ENCODE data around the gene AP2A1. TPM values are rescaled to one million over a fixed set of nuclear protein-coding genes. Genes with fewer than 3 reads are reported as not detected.

Gene AP2A1
- total RNA-seq, 1 experiment from 2014 or later: 119 TPM

- no peaks in the 10 kb centered on the region; the same call in 1 of the 2 replicates for H3K27me3 Mint-ChIP-seq (ENCODE audit: low read depth)
- ATAC-seq: no peak
- ChIA-PET CTCF (interaction anchor here (0.6 kb wide), 1 partner anchor 1687 kb away, joined by 3 read pairs; no protein-coding TSS in a partner anchor), POLR2A (no interaction called here)
- no peak overlapping the region for H3K4me3 Mint-ChIP-seq
- no peak for DNase-seq (ENCODE audit: low spot score)
- 0 out of 2 replicates have a peak overlapping the region, but pooled peaks have one; percentile 19 for H3K27ac Mint-ChIP-seq
- H3K4me1 Mint-ChIP-seq: peaks cover 17% of the 10 kb centered on the region
- no peaks in the 10 kb centered on the region for H3K9me3 Mint-ChIP-seq
- no peak for TF ChIP-seq SMAD3 (CRISPR knock-in tag; IDR thresholded peaks at IDR 0.05; ENCODE audit: borderline replicate concordance)
- TF ChIP-seq ZNF532 (CRISPR knock-in tag; IDR thresholded peaks at IDR 0.05; ENCODE audit: borderline replicate concordance): no peak
- no peak for TF ChIP-seq MXD4 (CRISPR knock-in tag; IDR thresholded peaks at IDR 0.05; ENCODE audit: borderline replicate concordance)
- peaks cover 3% of the 10 kb centered on the region; the same call in 1 of the 2 replicates for H3K36me3 Mint-ChIP-seq
These were observed 3.7 kb downstream of the AP2A1 start for GRCh38 chr19:49770529-49770928.

GRCh38 chr19:49771674-49772139, 4.9 kb downstream of the AP2A1 start:
- peaks cover 3% of the 10 kb centered on the region; the same call in 1 of the 2 replicates for H3K36me3 Mint-ChIP-seq
- peak overlapping the region; percentile 92 for H3K27ac Mint-ChIP-seq
- no peak for TF ChIP-seq E2F1 (CRISPR knock-in tag; IDR thresholded peaks at IDR 0.05)
- no peak for TF ChIP-seq CREB1 (CRISPR knock-in tag; IDR thresholded peaks at IDR 0.05)
- no peak for TF ChIP-seq ZNF121 (CRISPR knock-in tag; IDR thresholded peaks at IDR 0.05)
- no peak for TF ChIP-seq GTF2I (CRISPR knock-in tag; conservative IDR thresholded peaks at IDR 0.05)
- no peak for TF ChIP-seq FOXJ3 (CRISPR knock-in tag; IDR thresholded peaks at IDR 0.05; ENCODE audit: borderline replicate concordance)
- TF ChIP-seq E2F5 (CRISPR knock-in tag; IDR thresholded peaks at IDR 0.05): no peak
- TF ChIP-seq RORB (CRISPR knock-in tag; IDR thresholded peaks at IDR 0.05): no peak
- H3K4me3 Mint-ChIP-seq: no peak overlapping the region
- ATAC-seq (no peak), DNase-seq (ENCODE audit: low spot score) (no peak)
- peaks cover 14% of the 10 kb centered on the region for H3K4me1 Mint-ChIP-seq
- CTCF ChIA-PET: interaction anchor here (0.7 to 1.4 kb wide), 6 partner anchors 31 to 441 kb away, joined by 3 to 6 read pairs (median 4); no protein-coding TSS in a partner anchor
- POLR2A ChIA-PET: interaction anchor here (0.6 kb wide), 1 partner anchor 13 kb away, joined by 5 read pairs; no protein-coding TSS in a partner anchor
- H3K9me3 Mint-ChIP-seq: no peaks in the 10 kb centered on the region
- H3K27me3 Mint-ChIP-seq (ENCODE audit: low read depth): no peaks in the 10 kb centered on the region

GRCh38 chr19:49772850-49773432, 6.1 kb downstream of the AP2A1 start:
- peaks cover 7% of the 10 kb centered on the region for H3K4me1 Mint-ChIP-seq
- ChIA-PET CTCF (no interaction called here), POLR2A (no interaction called here)
- no peak for DNase-seq (ENCODE audit: low spot score)
- no peaks in the 10 kb centered on the region for H3K9me3 Mint-ChIP-seq
- peak overlapping the region; percentile 70 for H3K27ac Mint-ChIP-seq
- peaks cover 3% of the 10 kb centered on the region; the same call in 1 of the 2 replicates for H3K36me3 Mint-ChIP-seq
- no peak overlapping the region for H3K4me3 Mint-ChIP-seq
- H3K27me3 Mint-ChIP-seq (ENCODE audit: low read depth): no peaks in the 10 kb centered on the region
- no peak; the same call in 1 of the 2 replicates for ATAC-seq
- no peak for TF ChIP-seq RORB (CRISPR knock-in tag; IDR thresholded peaks at IDR 0.05)
- TF ChIP-seq ZNF138 (CRISPR knock-in tag; conservative IDR thresholded peaks at IDR 0.05): no peak
- no peak for TF ChIP-seq ELF4 (CRISPR knock-in tag; IDR thresholded peaks at IDR 0.05; ENCODE audit: low read depth)
- TF ChIP-seq FOXK1 (CRISPR knock-in tag; IDR thresholded peaks at IDR 0.05): no peak
- TF ChIP-seq USF1 (CRISPR knock-in tag; IDR thresholded peaks at IDR 0.05): no peak
- no peak for TF ChIP-seq OVOL2 (CRISPR knock-in tag; IDR thresholded peaks at IDR 0.05; ENCODE audit: borderline replicate concordance)
